ENCODE results near the gene KCNK15. TPM values are rescaled to one million over a fixed set of nuclear protein-coding genes. Genes with fewer than 3 reads are reported as not detected.

Gene KCNK15
- total RNA-seq, 3 donors from 2014 or later (not counting 1 experiment from before 2014, with no cell fraction given), result not detected

- DNase-seq (no peak), ATAC-seq (no peak)
- Histone ChIP-seq H3K9me3 (ENCODE audit: control insufficient read depth, insufficient read depth, low read length) (no peaks in the 10 kb centered on the region), H3K36me3 (ENCODE audit: control insufficient read depth, insufficient read depth, low read length) (no peaks in the 10 kb centered on the region), H3K27me3 (ENCODE audit: control insufficient read depth, insufficient read depth, low read length) (peaks cover 2% of the 10 kb centered on the region), H3K27ac (ENCODE audit: low read length) (no peak overlapping the region), H3K4me1 (ENCODE audit: control insufficient read depth, insufficient read depth, low read length) (no peaks in the 10 kb centered on the region), H3K4me3 (ENCODE audit: low read length) (no peak overlapping the region)
- WGBS (ENCODE audit: insufficient coverage), result 58% methylated on average over 10 of the region's 10 CpGs
- no peak overlapping the region for H3K27ac Mint-ChIP-seq
- no peaks in the 10 kb centered on the region for H3K9me3 Mint-ChIP-seq
- no peaks in the 10 kb centered on the region for H3K4me1 Mint-ChIP-seq
- H3K36me3 Mint-ChIP-seq, result no peaks in the 10 kb centered on the region
- no peak for TF ChIP-seq CTCF (IDR thresholded peaks at IDR 0.05)
- peaks cover 13 to 15% of the 10 kb centered on the region in 2 donors for H3K27me3 Mint-ChIP-seq (ENCODE audit: low read depth in 2 of 2)
- no peak overlapping the region for H3K4me3 Mint-ChIP-seq
- intact Hi-C loops (cut with micrococcal nuclease), result no loop called here
These were observed 27.6 kb downstream of the KCNK15 start for GRCh38 chr20:44773070-44773829.

GRCh38 chr20:44776980-44777379 lies 31.3 kb downstream of the KCNK15 start:
- H3K27me3 ChIP-seq (ENCODE audit: control insufficient read depth, insufficient read depth, low read length), result no peaks in the 10 kb centered on the region
- Mint-ChIP-seq H3K9me3 (no peaks in the 10 kb centered on the region), H3K27ac (no peak overlapping the region), H3K4me1 (no peaks in the 10 kb centered on the region), H3K4me3 (no peak overlapping the region), H3K36me3 (no peaks in the 10 kb centered on the region), H3K27me3 (ENCODE audit: low read depth in 2 of 2) (peaks cover 0 to 16% of the 10 kb centered on the region in 2 donors)
- intact Hi-C loops (cut with micrococcal nuclease), result no loop called here
- no peaks in the 10 kb centered on the region for H3K36me3 ChIP-seq (ENCODE audit: control insufficient read depth, insufficient read depth, low read length)
- no peaks in the 10 kb centered on the region for H3K9me3 ChIP-seq (ENCODE audit: control insufficient read depth, insufficient read depth, low read length)
- DNase-seq (no peak), ATAC-seq (no peak)
- no peak for TF ChIP-seq CTCF (IDR thresholded peaks at IDR 0.05)
- no peak overlapping the region for H3K4me3 ChIP-seq (ENCODE audit: low read length)
- no peak overlapping the region for H3K27ac ChIP-seq (ENCODE audit: low read length)
- 25% methylated on average over 5 of the region's 7 CpGs for WGBS (ENCODE audit: insufficient coverage)
- no peaks in the 10 kb centered on the region for H3K4me1 ChIP-seq (ENCODE audit: control insufficient read depth, insufficient read depth, low read length)

- no peak for TF ChIP-seq CTCF (IDR thresholded peaks at IDR 0.05)
- Mint-ChIP-seq H3K27ac (no peak overlapping the region), H3K4me3 (no peak overlapping the region), H3K27me3 (ENCODE audit: low read depth in 2 of 2) (peaks cover 6 to 23% of the 10 kb centered on the region in 2 donors), H3K36me3 (no peaks in the 10 kb centered on the region), H3K4me1 (no peaks in the 10 kb centered on the region), H3K9me3 (no peaks in the 10 kb centered on the region)
- no peak overlapping the region for H3K4me3 ChIP-seq (ENCODE audit: low read length)
- H3K9me3 ChIP-seq (ENCODE audit: control insufficient read depth, insufficient read depth, low read length), result no peaks in the 10 kb centered on the region
- ATAC-seq (peak in 2 of 3 donors; percentile 47 to 54), DNase-seq (peak in 1 of 2 donors; percentile 60)
- H3K27ac ChIP-seq (ENCODE audit: low read length), result no peak overlapping the region
- WGBS (ENCODE audit: insufficient coverage), result 43% methylated on average over 5 of the region's 5 CpGs
- no peaks in the 10 kb centered on the region for H3K27me3 ChIP-seq (ENCODE audit: control insufficient read depth, insufficient read depth, low read length)
- no peaks in the 10 kb centered on the region for H3K36me3 ChIP-seq (ENCODE audit: control insufficient read depth, insufficient read depth, low read length)
- no peaks in the 10 kb centered on the region for H3K4me1 ChIP-seq (ENCODE audit: control insufficient read depth, insufficient read depth, low read length)
- intact Hi-C loops (cut with micrococcal nuclease), result no loop called here
These were observed 34.6 kb downstream of the KCNK15 start for GRCh38 chr20:44780226-44780625.

GRCh38 chr20:44781118-44781517 lies 35.5 kb downstream of the KCNK15 start:
- Histone ChIP-seq H3K4me3 (ENCODE audit: low read length) (no peak overlapping the region), H3K4me1 (ENCODE audit: control insufficient read depth, insufficient read depth, low read length) (no peaks in the 10 kb centered on the region), H3K9me3 (ENCODE audit: control insufficient read depth, insufficient read depth, low read length) (no peaks in the 10 kb centered on the region), H3K27me3 (ENCODE audit: control insufficient read depth, insufficient read depth, low read length) (no peaks in the 10 kb centered on the region), H3K27ac (ENCODE audit: low read length) (no peak overlapping the region), H3K36me3 (ENCODE audit: control insufficient read depth, insufficient read depth, low read length) (no peaks in the 10 kb centered on the region)
- WGBS (ENCODE audit: insufficient coverage), result 80% methylated on average over 2 of the region's 3 CpGs
- DNase-seq, result no peak
- no peaks in the 10 kb centered on the region for H3K4me1 Mint-ChIP-seq
- H3K4me3 Mint-ChIP-seq, result no peak overlapping the region
- H3K27ac Mint-ChIP-seq, result no peak overlapping the region
- ATAC-seq, result no peak
- no peak for TF ChIP-seq CTCF (IDR thresholded peaks at IDR 0.05)
- peaks cover 7 to 23% of the 10 kb centered on the region in 2 donors for H3K27me3 Mint-ChIP-seq (ENCODE audit: low read depth in 2 of 2)
- intact Hi-C loops (cut with micrococcal nuclease), result no loop called here
- no peaks in the 10 kb centered on the region for H3K36me3 Mint-ChIP-seq
- no peaks in the 10 kb centered on the region for H3K9me3 Mint-ChIP-seq

Data from natural killer cell (primary cell).